DOHH2 (cell line): ENCODE measurements around the gene TSR1.

Experiments used
- H3F3A ChIP-seq: fragments of 200-600 bp; sonication (generic), shearing (Covaris generic); 2 replicates; pipeline ENCODE4 v1.6.0; 2016; ENCODE audit warnings: antibody characterized with exemption, mild to moderate bottlenecking; ENCODE audit not compliant: control insufficient read depth, insufficient read depth
- H3K27ac ChIP-seq: fragments of 200-600 bp; sonication (generic); 2 replicates; pipeline ENCODE4 v1.5.1; 2014; ENCODE audit warnings: low read depth, mild to moderate bottlenecking, low read length, moderate library complexity
- H3K27me3 ChIP-seq: fragments of 200-600 bp; sonication (generic); 2 replicates; pipeline ENCODE4 v1.6.1; 2014; ENCODE audit warnings: mild to moderate bottlenecking, low read length, mixed read lengths; ENCODE audit not compliant: control insufficient read depth
- H3K36me3 ChIP-seq: fragments of 200-600 bp; sonication (generic); 2 replicates; pipeline ENCODE4 v1.6.1; 2014; ENCODE audit warnings: mild to moderate bottlenecking, low read length, moderate library complexity, mixed read lengths; ENCODE audit not compliant: control insufficient read depth
- H3K4me1 ChIP-seq: fragments of 200-600 bp; sonication (generic); 2 replicates; pipeline ENCODE4 v1.6.1; 2014; ENCODE audit warnings: mild to moderate bottlenecking, low read length, mixed read lengths; ENCODE audit not compliant: control insufficient read depth
- H3K4me2 ChIP-seq: fragments of 200-600 bp; sonication (generic); 2 replicates; pipeline ENCODE4 v1.6.0; 2014; ENCODE audit warnings: mild to moderate bottlenecking, low read length, moderate library complexity
- H3K4me3 ChIP-seq: fragments of 200-600 bp; sonication (generic); 2 replicates; pipeline ENCODE4 v1.5.1; 2014; ENCODE audit warnings: mild to moderate bottlenecking, low read length, mixed read lengths
- H3K79me2 ChIP-seq: fragments of 200-600 bp; sonication (generic); 2 replicates; pipeline ENCODE4 v1.6.1; 2014; ENCODE audit warnings: mild to moderate bottlenecking, low read length, mixed read lengths; ENCODE audit not compliant: control insufficient read depth
- H3K9me2 ChIP-seq: fragments of 200-600 bp; sonication (generic); replicated peaks from 2 replicates; pipeline ENCODE4 v1.6.1; 2014; ENCODE audit warnings: mild to moderate bottlenecking, low read length, mixed read lengths; ENCODE audit not compliant: control insufficient read depth
- H3K9me3 ChIP-seq: fragments of 200-600 bp; sonication (generic); 2 replicates; pipeline ENCODE4 v1.6.1; 2014; ENCODE audit warnings: antibody characterized with exemption, low read length, mixed read lengths; ENCODE audit not compliant: control insufficient read depth, insufficient read depth
- H4K20me1 ChIP-seq: fragments of 200-600 bp; sonication (generic); 2 replicates; pipeline ENCODE4 v1.6.0; 2014; ENCODE audit warnings: low read depth, mild to moderate bottlenecking, antibody characterized with exemption, low read length, moderate library complexity; ENCODE audit not compliant: control insufficient read depth, insufficient read depth
- EZH2phosphoT487 ChIP-seq: fragments of 200-600 bp; sonication (generic); IDR thresholded peaks from 2 replicates; pipeline ENCODE4 v1.6.1; 2017; ENCODE audit warnings: borderline replicate concordance, mild to moderate bottlenecking, antibody characterized with exemption, low read length, moderate library complexity, mixed read lengths
- TF ChIP-seq, protein P1 (sequence below): fragments of 200-600 bp; sonication (generic); IDR thresholded peaks from one replicate; pipeline ENCODE4 v1.5.1; 2014; ENCODE audit warnings: antibody characterized with exemption, mild to moderate bottlenecking, low read depth, low read length; ENCODE audit not compliant: poor library complexity, severe bottlenecking

The TSR1 gene

DNA sequence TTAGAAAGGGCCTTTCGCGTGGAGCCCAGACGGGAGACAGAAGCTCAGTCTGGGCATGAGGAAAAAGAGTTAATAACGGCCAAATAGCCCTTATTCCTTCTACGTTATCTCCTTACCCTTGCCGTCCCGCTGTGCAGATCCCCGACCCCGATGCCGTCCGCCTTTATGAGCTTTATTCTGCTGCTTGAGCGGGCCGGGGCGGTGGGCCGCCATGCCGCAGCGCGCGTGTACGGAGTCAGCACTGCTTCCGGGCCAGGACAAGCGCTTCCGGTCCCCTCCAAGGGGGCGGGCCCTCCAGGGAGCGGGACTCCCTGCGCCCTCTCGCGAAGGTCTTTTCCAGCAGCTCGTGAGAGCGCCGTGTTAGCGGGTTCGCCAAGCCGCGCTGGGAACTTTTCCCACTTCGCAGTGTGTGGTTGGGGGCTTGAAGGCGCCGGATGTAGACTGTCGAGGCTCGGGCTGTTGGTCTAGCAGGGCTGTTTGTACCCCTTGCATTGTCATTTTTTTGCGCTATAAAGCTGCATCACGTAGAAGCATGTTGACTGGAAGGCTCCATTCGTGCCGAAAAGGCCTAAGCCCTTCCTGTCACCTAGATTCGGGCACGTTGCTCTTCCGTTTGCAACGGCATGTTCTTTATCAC, at the start of gene TSR1:
TSS of gene TSR1 (minus strand) at position 243 of the 637 bp plus-strand sequence. CDS start at position 213, 30 bp downstream.
- peak within 1 kb of the TSS; percentile 60 for H3K27ac ChIP-seq
- H3K9me2 ChIP-seq = no peaks in the 10 kb centered on the region
- H3K9me3 ChIP-seq = no peaks in the 10 kb centered on the region
- H3K4me2 ChIP-seq = peak within 1 kb of the TSS; percentile 99
- H3K27me3 ChIP-seq = no peaks in the 10 kb centered on the region
- TF ChIP-seq, protein P1, sequence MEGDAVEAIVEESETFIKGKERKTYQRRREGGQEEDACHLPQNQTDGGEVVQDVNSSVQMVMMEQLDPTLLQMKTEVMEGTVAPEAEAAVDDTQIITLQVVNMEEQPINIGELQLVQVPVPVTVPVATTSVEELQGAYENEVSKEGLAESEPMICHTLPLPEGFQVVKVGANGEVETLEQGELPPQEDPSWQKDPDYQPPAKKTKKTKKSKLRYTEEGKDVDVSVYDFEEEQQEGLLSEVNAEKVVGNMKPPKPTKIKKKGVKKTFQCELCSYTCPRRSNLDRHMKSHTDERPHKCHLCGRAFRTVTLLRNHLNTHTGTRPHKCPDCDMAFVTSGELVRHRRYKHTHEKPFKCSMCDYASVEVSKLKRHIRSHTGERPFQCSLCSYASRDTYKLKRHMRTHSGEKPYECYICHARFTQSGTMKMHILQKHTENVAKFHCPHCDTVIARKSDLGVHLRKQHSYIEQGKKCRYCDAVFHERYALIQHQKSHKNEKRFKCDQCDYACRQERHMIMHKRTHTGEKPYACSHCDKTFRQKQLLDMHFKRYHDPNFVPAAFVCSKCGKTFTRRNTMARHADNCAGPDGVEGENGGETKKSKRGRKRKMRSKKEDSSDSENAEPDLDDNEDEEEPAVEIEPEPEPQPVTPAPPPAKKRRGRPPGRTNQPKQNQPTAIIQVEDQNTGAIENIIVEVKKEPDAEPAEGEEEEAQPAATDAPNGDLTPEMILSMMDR = peak; percentile 20
- no peak for TF ChIP-seq EZH2phosphoT487
- peaks cover 38% of the 10 kb centered on the region for H3K4me1 ChIP-seq
- H3K4me3 ChIP-seq = peak within 1 kb of the TSS; percentile 84
- peaks cover 48% of the 10 kb centered on the region for H3K36me3 ChIP-seq
- peaks cover 3% of the 10 kb centered on the region for H4K20me1 ChIP-seq
- peaks cover 61% of the 10 kb centered on the region for H3K79me2 ChIP-seq
- peaks cover 9% of the 10 kb centered on the region; the same call in 1 of the 2 replicates for H3F3A ChIP-seq

DNA sequence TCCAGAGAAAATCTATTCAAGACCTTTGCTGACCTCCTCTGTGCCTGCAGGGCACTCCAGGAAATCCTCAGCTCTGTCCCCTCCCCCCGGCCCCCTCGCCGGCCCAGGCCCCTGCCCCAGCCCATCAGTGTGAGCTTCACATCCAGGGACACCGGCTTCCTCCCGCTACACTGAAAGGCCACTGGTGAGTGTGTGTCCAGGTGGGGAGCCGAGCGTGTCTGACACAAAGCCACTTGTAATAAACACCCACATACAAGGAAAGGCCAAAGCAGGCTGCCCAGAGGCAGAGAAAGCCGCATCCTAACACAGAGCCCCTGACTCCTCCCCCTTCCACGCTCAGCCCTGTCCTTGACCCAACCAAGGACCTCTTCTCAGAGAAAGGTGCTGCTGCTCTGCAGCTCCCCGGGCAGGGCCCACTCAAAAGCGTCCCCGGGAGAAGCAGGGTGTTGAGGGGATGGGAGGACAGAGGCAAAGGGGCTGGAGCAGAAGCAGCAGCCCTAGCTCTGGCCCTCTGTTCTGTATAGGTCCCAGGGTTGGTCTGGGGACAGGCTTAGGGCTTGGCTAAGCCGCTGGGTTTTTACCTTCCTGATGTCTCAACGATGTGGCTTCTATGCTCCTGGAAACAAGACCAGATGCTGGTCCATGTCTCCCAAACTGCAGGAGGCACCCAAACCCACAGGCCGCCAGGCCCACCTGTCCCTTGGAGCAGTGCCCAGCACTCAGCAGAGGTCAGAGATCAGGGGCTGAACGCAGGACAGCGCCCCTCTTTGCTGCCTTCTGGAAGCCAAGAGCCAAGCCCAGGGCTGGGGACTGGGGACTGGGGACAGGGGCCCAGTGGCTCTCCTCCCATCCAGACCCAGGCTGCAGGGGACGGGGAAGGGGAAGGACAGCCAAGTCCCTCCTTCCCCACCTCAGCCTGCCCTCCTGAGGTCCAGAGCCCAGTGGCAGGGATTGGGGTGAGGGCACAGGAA, 49.3 kb upstream of the TSR1 start:
- H3K27me3 ChIP-seq = no peaks in the 10 kb centered on the region
- peaks cover 5% of the 10 kb centered on the region for H3K4me1 ChIP-seq
- H3K27ac ChIP-seq = no peak overlapping the region

DNA sequence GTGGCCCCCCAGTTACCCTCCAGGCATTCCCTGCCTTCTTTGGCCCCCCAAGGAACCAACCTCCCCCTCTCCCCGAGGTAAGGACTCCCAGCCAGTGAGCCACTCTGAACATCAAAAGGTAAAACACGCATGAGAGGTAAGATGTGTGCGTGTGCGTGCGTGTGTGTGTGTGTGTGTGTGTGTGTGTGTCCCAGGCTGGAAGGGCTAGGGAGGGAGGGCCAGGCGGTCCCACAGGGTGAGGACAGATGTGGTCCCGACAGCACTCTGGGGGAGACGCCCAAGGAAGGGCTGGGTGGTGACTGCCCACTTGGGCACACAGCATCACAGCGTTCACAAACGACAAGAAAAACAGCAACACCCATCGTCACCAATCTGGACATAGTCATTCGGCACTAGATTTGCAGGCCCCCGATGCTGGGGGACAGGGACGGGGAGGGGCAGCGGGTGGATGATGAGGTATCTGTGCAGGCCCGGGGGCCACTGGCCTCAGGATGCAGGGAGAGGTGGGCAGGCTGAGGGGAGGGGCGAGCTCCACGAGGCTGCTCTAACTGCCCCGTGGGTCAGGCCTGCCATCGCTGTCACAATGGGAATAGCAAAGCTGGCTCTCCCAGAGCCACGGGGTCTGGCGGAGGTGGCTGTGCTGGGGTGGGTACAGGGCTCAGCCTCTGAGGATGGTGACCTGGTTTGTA, 48.3 kb upstream of the TSR1 start:
- Histone ChIP-seq H3K9me2 (no peaks in the 10 kb centered on the region), H3K9me3 (no peaks in the 10 kb centered on the region), H3K4me2 (no peak overlapping the region), H3K27ac (no peak overlapping the region), H3K4me1 (peaks cover 4% of the 10 kb centered on the region), H3K79me2 (peaks cover 2% of the 10 kb centered on the region; the same call in 1 of the 2 replicates), H3K36me3 (peaks cover 10% of the 10 kb centered on the region; the same call in 1 of the 2 replicates), H3K4me3 (no peak overlapping the region), H3F3A (peaks cover 3% of the 10 kb centered on the region; the same call in 1 of the 2 replicates), H3K27me3 (no peaks in the 10 kb centered on the region), H4K20me1 (no peaks in the 10 kb centered on the region)
- TF ChIP-seq, protein P1 = no peak
- TF ChIP-seq EZH2phosphoT487 = no peak

More for the DNA sequence above, 49.3 kb upstream of the TSR1 start:
- TF ChIP-seq EZH2phosphoT487 = no peak
- TF ChIP-seq, protein P1 = no peak
- H4K20me1 ChIP-seq = no peaks in the 10 kb centered on the region
- H3K79me2 ChIP-seq = peaks cover 8% of the 10 kb centered on the region
- H3K4me3 ChIP-seq = no peak overlapping the region
- H3K9me3 ChIP-seq = no peaks in the 10 kb centered on the region
- H3F3A ChIP-seq = peaks cover 3% of the 10 kb centered on the region; the same call in 1 of the 2 replicates
- peaks cover 12% of the 10 kb centered on the region; the same call in 1 of the 2 replicates for H3K36me3 ChIP-seq
- H3K4me2 ChIP-seq = no peak overlapping the region
- no peaks in the 10 kb centered on the region for H3K9me2 ChIP-seq
